D721Med (cell line): Measurements from ENCODE around the gene ZSWIM1.
"Not testable (repeated sequence)": the region's sequence is repeated elsewhere in the genome, so short reads cannot be mapped to it uniquely, and the experiment has no call there.

ENCODE experiments used
- DNase-seq: peaks from one replicate; pipeline ENCODE4 v3.0.0; 2011; ENCODE audit warnings: low spot score; ENCODE audit not compliant: insufficient read length
- FAIRE-seq: peaks from 2 replicates; lab custom pipeline; 2011; peaks lifted over from hg19 to GRCh38; lab: Jason Lieb, UNC
- TF ChIP-seq, protein P1 (sequence below): IDR thresholded peaks from 2 replicates; pipeline ENCODE4 v1.5.1; 2012; ENCODE audit warnings: mild to moderate bottlenecking, control low read depth; ENCODE audit not compliant: insufficient read depth; ENCODE audit errors: missing control alignments

Gene ZSWIM1

DNA sequence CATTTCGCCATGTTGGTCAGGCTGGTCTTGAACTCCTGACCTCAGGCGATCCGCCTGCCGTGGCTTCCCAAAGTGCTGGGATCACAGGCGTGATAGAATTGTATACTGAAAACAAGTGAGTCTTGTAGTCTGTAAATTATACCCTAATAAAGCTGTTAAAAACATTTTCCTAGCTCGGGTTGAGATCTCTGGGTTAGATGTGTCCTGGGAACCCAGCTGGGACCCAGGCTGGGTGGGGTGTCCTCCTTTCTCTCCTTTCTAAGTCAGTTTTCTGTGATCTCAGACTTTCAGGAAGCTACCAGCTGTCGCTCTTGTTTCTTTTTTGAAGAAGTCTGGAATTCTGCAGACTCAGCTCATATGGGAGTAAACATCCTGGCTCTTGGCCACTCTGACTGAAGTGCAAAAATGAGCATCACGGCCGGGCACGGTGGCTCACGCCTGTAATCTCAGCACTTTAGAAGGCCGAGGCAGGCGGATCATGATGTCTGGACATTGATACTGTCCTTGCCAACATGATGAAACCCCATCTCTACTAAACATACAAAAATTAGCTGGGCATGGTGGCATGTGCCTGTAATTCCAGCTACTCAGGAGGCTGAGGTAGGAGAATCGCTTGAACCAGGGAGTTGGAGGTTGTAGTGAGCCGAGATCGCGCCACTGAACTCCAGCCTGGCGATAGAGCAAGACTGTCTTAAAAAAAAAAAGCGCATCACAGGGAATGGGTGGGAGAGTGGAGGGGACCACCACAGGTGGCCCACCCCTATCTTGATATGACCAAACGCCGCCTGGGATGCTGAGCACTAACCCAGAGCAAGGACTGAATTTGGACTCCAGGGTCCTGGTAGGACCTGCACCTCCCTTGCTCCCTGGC lies 43.6 kb downstream of the ZSWIM1 start:
- FAIRE-seq (no peak), DNase-seq (no peak)
- TF ChIP-seq, protein P1, sequence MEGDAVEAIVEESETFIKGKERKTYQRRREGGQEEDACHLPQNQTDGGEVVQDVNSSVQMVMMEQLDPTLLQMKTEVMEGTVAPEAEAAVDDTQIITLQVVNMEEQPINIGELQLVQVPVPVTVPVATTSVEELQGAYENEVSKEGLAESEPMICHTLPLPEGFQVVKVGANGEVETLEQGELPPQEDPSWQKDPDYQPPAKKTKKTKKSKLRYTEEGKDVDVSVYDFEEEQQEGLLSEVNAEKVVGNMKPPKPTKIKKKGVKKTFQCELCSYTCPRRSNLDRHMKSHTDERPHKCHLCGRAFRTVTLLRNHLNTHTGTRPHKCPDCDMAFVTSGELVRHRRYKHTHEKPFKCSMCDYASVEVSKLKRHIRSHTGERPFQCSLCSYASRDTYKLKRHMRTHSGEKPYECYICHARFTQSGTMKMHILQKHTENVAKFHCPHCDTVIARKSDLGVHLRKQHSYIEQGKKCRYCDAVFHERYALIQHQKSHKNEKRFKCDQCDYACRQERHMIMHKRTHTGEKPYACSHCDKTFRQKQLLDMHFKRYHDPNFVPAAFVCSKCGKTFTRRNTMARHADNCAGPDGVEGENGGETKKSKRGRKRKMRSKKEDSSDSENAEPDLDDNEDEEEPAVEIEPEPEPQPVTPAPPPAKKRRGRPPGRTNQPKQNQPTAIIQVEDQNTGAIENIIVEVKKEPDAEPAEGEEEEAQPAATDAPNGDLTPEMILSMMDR = no peak

DNA sequence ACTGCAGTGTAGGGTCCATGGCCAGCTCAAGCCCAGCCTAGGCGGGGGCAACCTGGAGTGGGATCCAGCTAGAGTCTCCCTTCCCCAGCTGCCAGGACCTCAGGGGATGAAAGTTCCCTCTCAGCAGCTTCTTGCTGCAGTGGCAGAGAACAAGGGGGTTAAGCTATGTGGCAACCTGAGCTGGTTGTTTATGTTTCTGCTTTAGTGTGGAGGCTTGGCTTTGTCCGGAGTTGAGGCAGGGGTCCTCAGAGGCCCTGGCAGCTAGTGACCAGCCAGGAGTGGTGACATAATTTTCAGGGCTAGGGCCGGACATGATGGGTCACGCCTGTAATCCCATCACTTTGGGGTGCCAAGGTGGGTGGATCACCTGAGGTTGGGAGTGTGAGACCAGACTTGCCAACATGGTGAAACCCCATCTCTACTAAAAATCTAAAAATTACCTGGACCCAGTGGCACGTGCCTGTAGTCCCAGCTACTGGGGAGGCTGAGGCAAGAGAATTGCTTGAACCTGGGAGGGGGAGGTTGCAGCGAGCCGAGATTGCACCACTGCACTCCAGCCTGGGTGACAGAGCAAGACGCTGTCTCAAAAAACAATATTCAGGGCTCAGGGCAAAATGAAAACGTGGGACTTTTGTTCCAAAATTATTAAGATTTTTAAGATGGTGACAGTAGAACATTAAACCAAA lies 44.9 kb downstream of the ZSWIM1 start:
- TF ChIP-seq, protein P1 = no peak
- DNase-seq (no peak), FAIRE-seq (no peak)

DNA sequence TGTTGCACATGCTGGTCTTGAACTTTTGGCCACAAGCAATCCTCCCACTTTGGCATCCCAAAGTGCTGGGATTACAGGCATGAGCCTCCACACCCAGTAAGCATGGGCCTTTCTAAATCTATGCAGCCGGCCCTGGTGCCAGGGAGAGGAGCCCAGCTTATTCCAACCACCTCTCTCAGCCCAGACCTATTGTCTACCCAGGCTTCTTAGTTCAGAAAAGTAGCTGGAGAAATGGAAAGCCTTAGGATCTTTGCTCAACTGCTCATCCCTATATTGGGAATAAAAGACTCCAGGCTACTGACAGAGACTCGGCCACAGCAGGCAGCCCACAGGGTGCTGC lies 45.7 kb downstream of the ZSWIM1 start:
- DNase-seq (no peak), FAIRE-seq (no peak)
- TF ChIP-seq, protein P1 = no peak

DNA sequence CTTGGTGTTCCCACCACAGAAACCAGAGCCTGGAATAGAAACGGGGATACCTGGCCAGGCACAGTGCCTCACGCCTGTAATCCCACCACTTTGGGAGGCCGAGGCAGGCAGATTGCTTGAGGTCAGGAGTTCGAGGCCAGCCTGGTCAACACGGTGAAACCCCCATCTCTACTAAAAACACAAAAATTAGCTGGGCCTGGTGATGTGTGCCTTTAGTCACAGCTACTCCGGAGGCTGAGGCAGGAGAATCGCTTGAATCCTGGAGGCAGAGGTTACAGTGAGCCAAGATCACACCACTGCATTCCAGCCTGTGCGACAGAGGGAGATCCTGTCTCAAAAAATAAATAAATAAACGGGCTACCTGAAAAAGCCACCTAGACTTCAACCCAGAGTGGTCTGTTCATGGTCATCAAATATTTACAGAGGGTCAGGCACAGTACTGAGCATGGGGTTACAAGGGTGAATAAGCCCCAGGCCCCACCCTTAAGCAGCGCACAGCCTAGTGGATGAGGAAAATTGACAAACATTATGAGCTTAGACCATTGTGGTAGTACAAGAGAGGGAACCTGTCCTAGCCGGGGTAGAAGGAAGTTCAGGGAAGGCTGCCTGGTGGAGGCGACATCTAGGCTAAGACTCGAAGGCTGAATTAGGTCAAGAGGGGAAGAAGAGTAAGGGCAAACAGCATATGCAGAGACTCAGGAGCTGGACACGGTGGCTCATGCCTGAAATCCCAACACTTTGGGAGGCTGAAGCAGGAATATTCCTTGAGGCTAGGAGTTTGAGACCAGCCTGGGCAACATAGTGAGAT lies 46.2 kb downstream of the ZSWIM1 start:
- FAIRE-seq (no peak), DNase-seq (no peak)
- TF ChIP-seq, protein P1 = no peak

DNA sequence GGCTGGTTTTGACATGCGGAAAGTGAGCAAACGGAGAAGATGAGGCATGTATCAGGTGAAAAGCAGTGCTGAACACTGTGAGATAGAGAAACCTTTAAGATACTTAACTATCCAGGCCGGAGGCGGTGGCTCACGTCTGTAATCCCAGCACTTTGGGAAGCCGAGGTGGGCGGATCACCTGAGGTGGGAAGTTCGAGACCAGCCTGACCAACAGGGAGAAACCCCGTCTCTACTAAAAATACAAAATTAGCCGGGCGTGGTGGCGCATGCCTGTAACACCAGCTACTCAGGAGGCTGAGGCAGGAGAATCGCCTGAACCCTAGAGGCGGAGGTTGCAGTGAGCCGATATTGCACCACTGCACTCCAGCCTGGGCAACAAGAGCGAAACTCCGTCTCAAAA lies 50.7 kb downstream of the ZSWIM1 start:
- not testable (repeated sequence) for FAIRE-seq

DNA sequence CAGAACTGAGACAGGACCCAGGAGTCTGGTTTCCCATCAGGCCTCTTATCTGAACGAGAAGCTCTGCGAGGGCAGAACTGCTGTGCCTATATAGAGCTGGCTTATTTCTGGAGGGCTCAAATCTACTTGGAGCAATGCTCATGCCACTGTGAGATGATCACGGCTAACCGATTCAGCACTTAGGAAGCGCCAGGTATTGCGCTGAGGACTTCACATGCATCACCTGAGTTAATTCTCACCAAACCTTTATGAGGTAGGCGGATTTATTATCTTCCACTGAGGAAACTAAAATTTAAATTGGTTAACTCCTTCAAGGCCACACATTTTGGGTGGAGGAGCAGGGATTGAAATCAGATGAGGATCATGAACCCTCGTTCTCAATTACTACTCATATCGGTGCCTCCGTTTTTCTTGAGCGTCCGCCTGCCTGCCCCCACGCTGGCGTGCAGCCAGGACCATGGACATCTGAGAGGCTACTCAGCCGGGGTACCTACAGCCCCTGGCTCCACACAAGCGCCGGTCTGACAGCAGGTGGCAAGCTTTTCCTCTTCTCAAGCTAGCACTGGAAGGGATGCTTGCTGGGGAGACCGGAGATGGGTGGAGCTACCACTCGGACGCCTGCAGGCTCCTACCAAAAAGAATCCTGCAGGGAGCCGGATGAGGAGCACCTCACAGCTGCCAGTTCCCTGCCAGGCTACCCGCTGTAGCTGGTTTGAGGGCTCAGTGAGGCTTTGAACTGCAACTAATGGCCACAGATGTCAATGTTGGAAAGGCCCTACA lies 52.4 kb downstream of the ZSWIM1 start:
- peak; percentile 75 for DNase-seq
- TF ChIP-seq, protein P1 = peak; percentile 30
- no peak for FAIRE-seq

More for the DNA sequence above, 50.7 kb downstream of the ZSWIM1 start:
- DNase-seq = not testable (repeated sequence)
